HCT116 (cell line): Measurements from ENCODE around the gene CD40. TPM values are rescaled to one million over a fixed set of nuclear protein-coding genes. Genes with fewer than 3 reads are reported as not detected.
A peak's percentile ranks its signal among the peaks of the same experiment; 100 is the strongest.

Experiments
- ATAC-seq: fragments of 200-7000 bp; cut with Tn5 transposase; 2 replicates; pipeline ENCODE4 v1.9.1; 2020; ENCODE audit warnings: mild to moderate bottlenecking, moderate library complexity
- BruUV-seq: library from RNA; stranded (reverse); fragments of 400-500 nt; replicated peaks from 2 replicates; lab custom pipeline; 2021; lab: Mats Ljungman, UMichigan
- CTCF ChIA-PET: fragments of 300-600 bp; sonication (Branson Sonifier 250); formaldehyde crosslinking; loops from one replicate; lab custom pipeline; 2021; ENCODE audit warnings: antibody characterized with exemption; lab: Charles Lee
- POLR2A ChIA-PET: fragments of 300-600, 350-600 bp; sonication (Branson Sonifier 250); formaldehyde crosslinking; loops from one replicate; lab custom pipeline; 2021; ENCODE audit warnings: antibody characterized with exemption; lab: Charles Lee
- RAD21 ChIA-PET, 2 experiments: fragments of 300-600 bp; sonication (Branson Sonifier 250); formaldehyde crosslinking; loops; one replicate each; lab custom pipeline; 2023; ENCODE audit warnings: low total read pairs in 2 of 2; ENCODE audit not compliant: uncharacterized antibody in 2 of 2, unreplicated experiment in 2 of 2, low non-redundant PET in 1 of 2; lab: Charles Lee
- DNase-seq: peaks from one replicate; pipeline ENCODE4 v3.0.0-alpha.2; 2010; ENCODE audit warnings: low read depth, low spot score
- H2AFZ ChIP-seq: fragments of 200-600 bp; shearing (Covaris generic), sonication (generic); 2 replicates; pipeline ENCODE4 v1.6.1; 2017; ENCODE audit warnings: low read depth, mixed run types, mixed read lengths, antibody characterized with exemption, low read length; ENCODE audit not compliant: poor library complexity, severe bottlenecking
- H3K27ac ChIP-seq: 2 replicates; pipeline ENCODE4 v1.5.1; 2012; ENCODE audit warnings: low read depth, low read length
- H3K27me3 ChIP-seq: fragments of 200-600 bp; sonication (generic); 2 replicates; pipeline ENCODE4 v1.6.1; 2016; ENCODE audit warnings: mixed run types, low read length, mixed read lengths; ENCODE audit not compliant: insufficient read depth
- H3K36me3 ChIP-seq, 2 experiments: fragments of 200-500 bp in 1 of 2; fragments of 200-600 bp in 1 of 2; sonication (Bioruptor generic) in 1 of 2; sonication (generic) in 1 of 2; 2 replicates each; pipeline versions ENCODE4 v1.5.1 to v1.6.1; 2014 to 2016; ENCODE audit warnings: low read length in 2 of 2, inconsistent platforms in 1 of 2, mixed read lengths in 1 of 2, mixed run types in 1 of 2; ENCODE audit not compliant: insufficient read depth in 2 of 2, control insufficient read depth in 1 of 2
- H3K4me1 ChIP-seq, 2 experiments: fragments of 200-600 bp in 1 of 2; sonication (generic) in 1 of 2; 2 replicates each; pipeline versions ENCODE4 v1.5.1 to v1.6.1; 2012 to 2017; ENCODE audit warnings: low read length in 2 of 2, inconsistent platforms in 1 of 2, mild to moderate bottlenecking in 1 of 2, mixed read lengths in 1 of 2, mixed run types in 1 of 2, moderate library complexity in 1 of 2; ENCODE audit not compliant: insufficient read depth in 2 of 2, control insufficient read depth in 1 of 2
- H3K4me2 ChIP-seq: fragments of 200-600 bp; sonication (generic); 2 replicates; pipeline ENCODE4 v1.6.1; 2017; ENCODE audit warnings: mixed run types, low read length, mixed read lengths
- H3K4me3 ChIP-seq, 2 experiments: fragments of 200-600 bp in 1 of 2; sonication (generic) in 1 of 2; replicated peaks in 1 of 2; 2 replicates each; pipeline ENCODE4 v1.5.1; 2011 to 2016; ENCODE audit warnings: low read length in 2 of 2, control low read depth in 1 of 2, low read depth in 1 of 2, mild to moderate bottlenecking in 1 of 2, mixed read lengths in 1 of 2, mixed run types in 1 of 2
- H3K79me2 ChIP-seq: fragments of 200-600 bp; sonication (generic); 2 replicates; pipeline ENCODE4 v1.6.1; 2017; ENCODE audit warnings: mild to moderate bottlenecking, mixed run types, low read length, moderate library complexity, mixed read lengths; ENCODE audit not compliant: insufficient read depth
- H3K9ac ChIP-seq: fragments of 200-600 bp; sonication (generic); 2 replicates; pipeline ENCODE4 v1.6.1; 2016; ENCODE audit warnings: low read length, mixed read lengths
- H3K9me2 ChIP-seq: fragments of 200-600 bp; sonication (generic), shearing (Covaris generic); 2 replicates; pipeline ENCODE4 v1.6.1; 2017; ENCODE audit warnings: mixed run types, mild to moderate bottlenecking, moderate library complexity; ENCODE audit not compliant: insufficient read depth
- H3K9me3 ChIP-seq, 2 experiments: fragments of 200-500 bp in 1 of 2; fragments of 200-600 bp in 1 of 2; sonication (Bioruptor generic) in 1 of 2; sonication (generic) in 1 of 2; 2 replicates each; pipeline ENCODE4 v1.6.1; 2014 to 2017; ENCODE audit warnings: low read length in 2 of 2, mixed read lengths in 2 of 2, inconsistent platforms in 1 of 2, low read depth in 1 of 2, mild to moderate bottlenecking in 1 of 2, mixed run types in 1 of 2, moderate library complexity in 1 of 2; ENCODE audit not compliant: control insufficient read depth in 1 of 2, insufficient read depth in 1 of 2
- H4K20me1 ChIP-seq: fragments of 200-600 bp; sonication (generic), shearing (Covaris generic); 2 replicates; pipeline ENCODE4 v1.6.1; 2017; ENCODE audit warnings: mixed run types, mild to moderate bottlenecking, moderate library complexity; ENCODE audit not compliant: insufficient read depth
- ELF1 ChIP-seq: IDR thresholded peaks from 2 replicates; pipeline ENCODE4 v1.6.1; 2012; ENCODE audit warnings: low read depth, borderline replicate concordance
- EZH2phosphoT487 ChIP-seq: fragments of 200-600 bp; IDR thresholded peaks from 2 replicates; pipeline ENCODE4 v1.6.1; 2018; ENCODE audit warnings: antibody characterized with exemption, borderline replicate concordance
- FOSL1 ChIP-seq: IDR thresholded peaks from 2 replicates; pipeline ENCODE4 v1.6.1; 2012; ENCODE audit warnings: low read depth
- RAD21 ChIP-seq: IDR thresholded peaks from 2 replicates; pipeline ENCODE4 v1.6.1; 2012; ENCODE audit warnings: low read depth, mild to moderate bottlenecking
- SIN3A ChIP-seq: IDR thresholded peaks from 2 replicates; pipeline ENCODE4 v1.6.1; 2012; ENCODE audit warnings: low read depth
- ZNF274 ChIP-seq: fragments of 200-500 bp; sonication (Bioruptor generic); IDR thresholded peaks from 2 replicates; pipeline ENCODE4 v1.6.1; 2014; ENCODE audit warnings: mild to moderate bottlenecking, low read depth, low read length, inconsistent platforms
- intact Hi-C: fragments of 100-400 bp; cut with micrococcal nuclease; formaldehyde crosslinking; loops from 2 replicates; pipeline ENCODE4 v1.10.0; 2022
- total RNA-seq: library from RNA; stranded (reverse); gene quantifications from one replicate; pipeline ENCODE4 v1.2.1, GENCODE V29; 2021; ENCODE audit not compliant: unreplicated experiment
- TF ChIP-seq, protein P1 (sequence below), 3 experiments: fragments of 200-600 bp in 1 of 3; sonication (generic) in 1 of 3; IDR thresholded peaks in 2 of 3; conservative IDR thresholded peaks in 1 of 3; 2 replicates each; pipeline ENCODE4 v1.5.1; 2012 to 2017; ENCODE audit warnings: low read depth in 2 of 3, low read length in 2 of 3, antibody characterized with exemption in 1 of 3, borderline replicate concordance in 1 of 3, control low read depth in 1 of 3, mild to moderate bottlenecking in 1 of 3, mixed read lengths in 1 of 3, mixed run types in 1 of 3, moderate library complexity in 1 of 3; ENCODE audit not compliant: insufficient read depth in 1 of 3

Gene CD40
- total RNA-seq, 1 experiment from 2014 or later = 21.3 TPM

DNA sequence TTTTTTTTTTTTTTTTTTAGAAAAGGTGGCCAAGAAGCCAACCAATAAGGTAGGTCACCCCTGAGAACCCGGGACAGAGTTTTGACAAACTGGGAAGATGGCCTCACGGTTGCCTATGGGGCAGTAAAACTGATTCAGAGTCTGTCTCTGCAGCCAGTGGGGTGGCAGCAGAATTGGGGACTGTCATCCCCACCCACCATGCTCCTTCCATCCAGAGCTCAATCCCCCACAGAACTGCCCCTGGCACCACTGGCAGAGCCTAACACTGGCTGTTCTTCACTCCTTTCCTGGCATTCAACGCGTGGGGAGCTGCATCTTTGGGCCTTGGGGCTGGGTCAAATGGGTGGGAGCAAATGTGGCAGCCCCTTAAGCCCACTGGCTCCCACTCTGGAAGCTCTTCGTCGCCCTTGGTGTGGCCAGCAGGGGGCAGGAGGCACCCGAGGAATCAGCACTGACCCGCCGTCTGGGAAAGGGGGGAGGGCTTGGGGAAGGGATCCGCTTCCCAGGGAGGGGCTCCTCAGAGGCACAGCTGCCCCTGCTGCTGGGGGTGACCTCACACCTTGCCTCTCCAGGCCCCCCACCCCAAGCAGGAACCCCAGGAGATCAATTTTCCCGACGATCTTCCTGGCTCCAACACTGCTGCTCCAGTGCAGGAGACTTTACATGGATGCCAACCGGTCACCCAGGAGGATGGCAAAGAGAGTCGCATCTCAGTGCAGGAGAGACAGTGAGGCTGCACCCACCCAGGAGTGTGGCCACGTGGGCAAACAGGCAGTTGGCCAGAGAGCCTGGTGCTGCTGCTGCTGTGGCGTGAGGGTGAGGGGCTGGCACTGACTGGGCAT lies 10.4 kb downstream of the CD40 start:
- Histone ChIP-seq H3K27me3 (0 out of 2 replicates have a peak, but pooled peaks cover 12% of the 10 kb centered on the region), H3K9me3 (no peaks in the 10 kb centered on the region), H3K36me3 (peaks cover 3 to 9% of the 10 kb centered on the region in 2 experiments; a peak in 2 of 4 replicates), H3K4me1 (no peaks in the 10 kb centered on the region), H3K9ac (no peak overlapping the region), H4K20me1 (no peaks in the 10 kb centered on the region), H3K79me2 (no peaks in the 10 kb centered on the region), H3K4me2 (no peak overlapping the region), H3K4me3 (no peak overlapping the region), H3K9me2 (no peaks in the 10 kb centered on the region), H3K27ac (no peak overlapping the region), H2AFZ (no peak overlapping the region)
- no TSS peak for BruUV-seq
- POLR2A ChIA-PET = no interaction called here
- DNase-seq (no peak), ATAC-seq (peak; percentile 63)
- RAD21 ChIA-PET = interaction anchor here (0.6 to 1.1 kb wide), 6 partner anchors 106 to 310 kb away, joined by 3 to 6 read pairs (median 4); no protein-coding TSS in a partner anchor
- TF ChIP-seq FOSL1 (no peak), ELF1 (no peak), ZNF274 (no peak), RAD21 (peak; percentile 67), SIN3A (no peak), EZH2phosphoT487 (no peak)
- TF ChIP-seq, protein P1, sequence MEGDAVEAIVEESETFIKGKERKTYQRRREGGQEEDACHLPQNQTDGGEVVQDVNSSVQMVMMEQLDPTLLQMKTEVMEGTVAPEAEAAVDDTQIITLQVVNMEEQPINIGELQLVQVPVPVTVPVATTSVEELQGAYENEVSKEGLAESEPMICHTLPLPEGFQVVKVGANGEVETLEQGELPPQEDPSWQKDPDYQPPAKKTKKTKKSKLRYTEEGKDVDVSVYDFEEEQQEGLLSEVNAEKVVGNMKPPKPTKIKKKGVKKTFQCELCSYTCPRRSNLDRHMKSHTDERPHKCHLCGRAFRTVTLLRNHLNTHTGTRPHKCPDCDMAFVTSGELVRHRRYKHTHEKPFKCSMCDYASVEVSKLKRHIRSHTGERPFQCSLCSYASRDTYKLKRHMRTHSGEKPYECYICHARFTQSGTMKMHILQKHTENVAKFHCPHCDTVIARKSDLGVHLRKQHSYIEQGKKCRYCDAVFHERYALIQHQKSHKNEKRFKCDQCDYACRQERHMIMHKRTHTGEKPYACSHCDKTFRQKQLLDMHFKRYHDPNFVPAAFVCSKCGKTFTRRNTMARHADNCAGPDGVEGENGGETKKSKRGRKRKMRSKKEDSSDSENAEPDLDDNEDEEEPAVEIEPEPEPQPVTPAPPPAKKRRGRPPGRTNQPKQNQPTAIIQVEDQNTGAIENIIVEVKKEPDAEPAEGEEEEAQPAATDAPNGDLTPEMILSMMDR (IDR thresholded peaks at IDR 0.05 in 2 of 3, conservative IDR thresholded peaks at IDR 0.05 in 1 of 3; ENCODE audit: borderline replicate concordance in 1 of 3, insufficient read depth in 1 of 3, low read depth in 2 of 3, low read length in 2 of 3) = peak; percentile 47 to 84 (median 78); a peak in 5 of 6 replicates
- intact Hi-C loops = loop anchor here (1.0 kb wide), 1 partner anchor 310 kb away; no protein-coding TSS in a partner anchor
- CTCF ChIA-PET = interaction anchor here (0.5 to 2.0 kb wide), 13 partner anchors 9 to 357 kb away, joined by 3 to 17 read pairs (median 4); partner anchors contain the start of gene CDH22
